Astrocyte of the cerebellum (primary cell): ENCODE measurements around the gene RBCK1.

Source experiments
- DNase-seq: peaks from one replicate; pipeline ENCODE4 v3.0.0-alpha.2; 2011; ENCODE audit warnings: low read depth
- H3K4me3 ChIP-seq: 2 replicates; pipeline ENCODE4 v1.5.1; 2011; ENCODE audit warnings: mild to moderate bottlenecking, low read depth, low read length, moderate library complexity
- CTCF ChIP-seq: IDR thresholded peaks from 2 replicates; pipeline ENCODE4 v1.5.1; 2012; ENCODE audit warnings: low read length, low read depth, moderate library complexity, mild to moderate bottlenecking; ENCODE audit errors: missing control alignments
- in situ Hi-C: cut with HindIII; loops from 2 replicates; pipeline ENCODE4 v1.10.0; 2017; ENCODE audit warnings: low sequenced_read_pairs

RBCK1 gene

GRCh38 chr20:437787-438486 is 29.8 kb downstream of the RBCK1 start:
- in situ Hi-C loops, result no loop called here
- no peak for DNase-seq
- no peak overlapping the region for H3K4me3 ChIP-seq
- TF ChIP-seq CTCF, result no peak

DNA sequence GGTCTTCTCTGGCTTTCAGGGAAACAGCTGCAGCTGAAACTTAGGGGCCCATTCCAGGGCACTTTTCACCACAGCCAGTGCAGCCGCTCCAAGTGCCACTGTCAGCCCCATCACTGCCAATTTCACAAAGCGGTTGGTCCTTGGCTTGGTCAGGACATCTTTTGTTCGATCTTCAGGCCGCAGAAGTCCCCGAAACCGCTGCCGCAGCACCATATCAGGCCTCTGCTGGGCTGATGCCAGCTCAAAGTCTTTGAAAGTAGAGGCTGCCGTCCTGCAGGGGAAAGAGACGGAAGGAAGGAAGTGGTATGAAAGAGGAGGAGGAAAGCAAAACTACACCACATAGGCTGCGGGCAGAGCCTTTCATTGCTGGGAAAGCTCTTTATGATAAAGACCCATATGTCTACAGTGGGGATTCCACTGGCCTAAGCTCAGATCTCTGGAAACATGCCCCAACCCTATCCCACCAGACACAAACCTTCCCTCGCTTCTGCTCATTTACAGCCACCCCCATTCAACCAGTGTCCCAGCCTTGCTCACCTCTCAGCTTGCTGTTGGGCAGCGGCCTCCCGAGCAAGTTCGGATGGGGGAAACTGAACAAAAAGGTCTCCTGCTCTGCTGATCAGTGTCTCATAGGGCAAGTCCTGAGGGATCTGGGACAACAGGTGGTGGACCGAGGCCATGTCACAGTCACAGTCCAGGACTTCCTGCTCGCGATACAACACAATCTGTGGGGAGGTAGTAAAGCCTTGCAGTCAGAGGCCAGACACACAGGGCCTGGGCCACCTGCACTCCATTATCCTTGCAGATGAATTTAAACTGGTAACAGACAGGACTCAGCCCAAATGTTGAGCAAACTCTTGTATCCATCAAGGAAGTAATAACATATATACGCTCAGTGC is 30.7 kb downstream of the RBCK1 start:
- in situ Hi-C loops, result no loop called here
- H3K4me3 ChIP-seq, result no peak overlapping the region
- TF ChIP-seq CTCF, result no peak
- DNase-seq, result no peak

GRCh38 chr20:440148-440547 is 32.0 kb downstream of the RBCK1 start:
- in situ Hi-C loops, result no loop called here
- DNase-seq, result no peak
- H3K4me3 ChIP-seq, result no peak overlapping the region
- no peak for TF ChIP-seq CTCF

DNA sequence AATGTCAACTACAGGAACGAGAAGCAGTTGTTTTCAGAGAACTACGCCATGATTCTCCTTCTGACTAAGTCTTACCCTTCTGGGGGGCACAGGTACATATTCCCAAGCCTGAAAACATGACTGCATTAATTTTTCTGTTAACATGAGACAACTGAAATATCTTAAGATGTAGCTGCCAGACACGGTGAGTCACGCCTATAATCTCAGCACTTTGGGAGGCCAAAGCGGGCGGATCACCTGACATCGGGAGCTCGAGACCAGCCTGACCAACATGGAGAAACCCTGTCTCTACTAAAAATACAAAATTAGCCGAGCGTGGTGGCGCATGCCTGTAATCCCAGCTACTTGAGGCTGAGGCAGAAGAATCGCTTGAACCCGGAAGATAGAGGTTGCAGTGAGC is 32.5 kb downstream of the RBCK1 start:
- no peak for DNase-seq
- in situ Hi-C loops, result no loop called here
- H3K4me3 ChIP-seq, result no peak overlapping the region
- TF ChIP-seq CTCF, result no peak

DNA sequence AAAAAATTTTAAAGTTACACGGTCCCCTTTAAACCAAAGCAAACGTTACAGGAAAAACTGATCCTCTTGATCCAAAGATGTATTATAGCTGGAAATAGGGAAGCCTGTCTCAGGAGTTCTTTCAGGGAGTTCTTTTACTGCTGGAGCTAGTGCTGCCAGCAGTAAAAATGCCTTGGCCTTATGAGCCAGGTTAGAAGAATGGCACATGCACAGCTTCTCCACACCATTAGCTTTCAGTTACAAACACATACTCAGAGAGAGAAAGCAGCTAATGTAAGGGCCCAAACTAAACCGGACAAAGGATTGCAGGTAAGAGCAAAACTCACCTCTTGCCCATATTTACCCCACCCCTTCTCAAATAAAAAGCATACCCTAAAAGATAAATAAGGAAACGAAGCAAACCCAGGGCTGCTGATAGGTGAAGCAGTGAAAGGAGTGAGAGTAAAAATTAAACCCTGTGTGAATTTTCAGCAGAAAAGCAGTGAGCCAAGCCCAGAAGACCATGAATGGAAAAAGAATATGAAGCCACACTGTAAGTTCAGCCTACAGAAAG is 35.2 kb downstream of the RBCK1 start:
- no peak for DNase-seq
- no peak overlapping the region for H3K4me3 ChIP-seq
- TF ChIP-seq CTCF, result no peak
- in situ Hi-C loops, result no loop called here

DNA sequence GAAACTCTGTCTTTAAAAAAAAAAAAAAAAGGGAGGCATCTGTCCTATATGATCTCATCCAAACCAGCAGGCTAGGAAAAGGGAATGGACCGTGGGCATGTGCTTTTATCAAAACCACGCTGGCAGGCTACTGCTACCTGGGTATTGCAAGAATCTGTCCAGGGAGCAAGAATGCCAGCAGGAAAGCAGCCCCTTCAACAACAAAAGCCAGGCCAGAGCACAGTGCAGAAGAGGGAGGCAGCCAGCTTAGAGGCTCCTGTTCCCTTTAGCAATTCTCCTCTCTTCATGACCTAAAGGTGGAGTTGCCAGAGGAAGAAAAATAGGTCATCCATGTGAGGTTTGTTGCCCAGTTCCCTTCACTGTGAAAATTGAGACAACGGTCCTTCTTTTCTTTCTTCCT is 36.0 kb downstream of the RBCK1 start:
- in situ Hi-C loops, result no loop called here

More for the DNA sequence above, 36.0 kb downstream of the RBCK1 start:
- TF ChIP-seq CTCF, result no peak
- no peak for DNase-seq
- no peak overlapping the region for H3K4me3 ChIP-seq
